ENCODE results near the gene RYR2.

The RYR2 gene

GRCh38 chr1:237509748-237510147 lies 467.8 kb downstream of the RYR2 start:
- TF ChIP-seq CTCF (IDR thresholded peaks at IDR 0.05; ENCODE audit: extremely low read depth, insufficient read depth, missing control alignments): no peak
- DNase-seq (ENCODE audit: low spot score): no peak
- in situ Hi-C loops (cut with MboI; ENCODE audit: low pct_unique_long_range_greater_than_20kb, low sequenced_read_pairs, unreplicated experiment): no loop called here

DNA sequence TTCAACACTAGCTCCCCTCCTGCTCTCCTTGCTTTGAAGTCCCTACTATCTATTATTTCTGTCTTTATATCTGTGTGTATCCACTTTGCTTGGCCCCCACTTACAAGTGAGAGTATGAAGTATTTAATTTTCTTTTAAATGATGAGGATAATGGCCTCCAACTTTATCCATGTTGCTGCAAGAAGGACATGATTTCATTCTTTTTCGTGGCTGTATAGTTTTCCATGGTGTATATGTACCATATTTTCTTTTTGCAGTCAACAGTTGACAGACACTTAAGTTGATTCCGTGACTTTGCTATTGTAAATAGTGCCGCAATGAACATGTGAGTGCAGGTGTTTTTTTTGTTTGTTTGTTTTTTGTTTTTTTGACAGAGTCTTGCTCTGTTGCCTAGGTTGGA lies 483.1 kb downstream of the RYR2 start:
- no peak for TF ChIP-seq CTCF (IDR thresholded peaks at IDR 0.05; ENCODE audit: extremely low read depth, insufficient read depth, missing control alignments)
- in situ Hi-C loops (cut with MboI; ENCODE audit: low pct_unique_long_range_greater_than_20kb, low sequenced_read_pairs, unreplicated experiment): no loop called here
- DNase-seq (ENCODE audit: low spot score): no peak

DNA sequence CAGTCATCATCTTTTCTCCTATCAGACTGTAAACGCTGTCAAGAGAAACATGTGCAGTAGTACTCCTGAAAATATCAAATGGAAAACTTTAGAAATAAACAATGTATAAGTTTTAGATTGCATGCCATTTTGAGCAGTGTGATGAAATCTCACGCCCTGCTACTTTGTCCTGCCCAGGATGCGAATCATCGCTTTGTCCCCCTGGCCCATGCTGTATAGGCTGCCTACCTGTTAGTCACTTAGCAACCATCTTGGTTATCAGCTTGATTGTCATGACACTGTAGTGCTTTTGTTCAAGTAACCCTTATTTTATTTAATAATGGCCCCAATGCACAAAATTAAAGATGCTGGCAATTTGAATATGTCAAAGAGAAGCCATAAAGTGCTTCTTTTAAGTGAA lies 485.8 kb downstream of the RYR2 start:
- in situ Hi-C loops (cut with MboI; ENCODE audit: low pct_unique_long_range_greater_than_20kb, low sequenced_read_pairs, unreplicated experiment): no loop called here
- no peak for TF ChIP-seq CTCF (IDR thresholded peaks at IDR 0.05; ENCODE audit: extremely low read depth, insufficient read depth, missing control alignments)
- DNase-seq (ENCODE audit: low spot score): no peak

DNA sequence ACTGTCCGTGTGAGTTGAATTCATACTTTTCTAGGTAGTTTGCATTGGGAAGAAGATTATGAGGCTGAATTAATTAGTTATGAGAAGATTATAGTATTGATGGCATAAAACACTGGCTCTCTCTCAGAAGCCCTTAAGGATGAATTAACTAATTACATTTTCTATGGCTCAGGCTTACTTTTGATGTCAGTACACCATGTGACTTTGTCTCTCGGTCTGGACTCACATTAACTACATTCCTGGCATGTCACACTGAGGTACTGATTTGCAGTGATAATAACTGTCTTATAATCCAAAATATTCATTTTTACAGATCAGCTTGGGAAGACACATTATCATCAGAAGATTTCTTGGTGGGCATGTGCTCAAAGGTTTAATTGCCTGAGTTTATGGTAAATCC lies 486.6 kb downstream of the RYR2 start:
- no peak for TF ChIP-seq CTCF (IDR thresholded peaks at IDR 0.05; ENCODE audit: extremely low read depth, insufficient read depth, missing control alignments)

DNA sequence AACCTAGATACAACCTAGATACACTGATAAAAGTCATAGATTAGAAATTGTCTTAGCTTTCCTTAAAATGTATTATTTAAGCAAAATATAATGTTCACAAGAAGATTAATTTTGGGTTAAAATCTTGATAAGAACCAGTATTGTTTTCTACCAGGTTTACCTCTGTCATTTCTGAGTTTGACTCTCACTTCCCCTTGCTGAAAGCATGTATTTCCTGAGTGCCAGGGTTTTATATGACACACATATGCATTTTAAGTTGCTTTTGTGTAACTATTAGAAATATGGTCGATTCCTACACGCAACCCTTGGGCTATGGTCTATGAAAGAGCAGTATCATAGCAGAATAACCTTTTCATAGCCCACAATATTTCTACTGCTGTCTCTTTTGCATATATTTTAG lies 497.1 kb downstream of the RYR2 start:
- TF ChIP-seq CTCF (IDR thresholded peaks at IDR 0.05; ENCODE audit: extremely low read depth, insufficient read depth, missing control alignments): no peak
- in situ Hi-C loops (cut with MboI; ENCODE audit: low pct_unique_long_range_greater_than_20kb, low sequenced_read_pairs, unreplicated experiment): no loop called here
- DNase-seq (ENCODE audit: low spot score): no peak

More for the DNA sequence above, 486.6 kb downstream of the RYR2 start:
- DNase-seq (ENCODE audit: low spot score): no peak
- in situ Hi-C loops (cut with MboI; ENCODE audit: low pct_unique_long_range_greater_than_20kb, low sequenced_read_pairs, unreplicated experiment): no loop called here

DNA sequence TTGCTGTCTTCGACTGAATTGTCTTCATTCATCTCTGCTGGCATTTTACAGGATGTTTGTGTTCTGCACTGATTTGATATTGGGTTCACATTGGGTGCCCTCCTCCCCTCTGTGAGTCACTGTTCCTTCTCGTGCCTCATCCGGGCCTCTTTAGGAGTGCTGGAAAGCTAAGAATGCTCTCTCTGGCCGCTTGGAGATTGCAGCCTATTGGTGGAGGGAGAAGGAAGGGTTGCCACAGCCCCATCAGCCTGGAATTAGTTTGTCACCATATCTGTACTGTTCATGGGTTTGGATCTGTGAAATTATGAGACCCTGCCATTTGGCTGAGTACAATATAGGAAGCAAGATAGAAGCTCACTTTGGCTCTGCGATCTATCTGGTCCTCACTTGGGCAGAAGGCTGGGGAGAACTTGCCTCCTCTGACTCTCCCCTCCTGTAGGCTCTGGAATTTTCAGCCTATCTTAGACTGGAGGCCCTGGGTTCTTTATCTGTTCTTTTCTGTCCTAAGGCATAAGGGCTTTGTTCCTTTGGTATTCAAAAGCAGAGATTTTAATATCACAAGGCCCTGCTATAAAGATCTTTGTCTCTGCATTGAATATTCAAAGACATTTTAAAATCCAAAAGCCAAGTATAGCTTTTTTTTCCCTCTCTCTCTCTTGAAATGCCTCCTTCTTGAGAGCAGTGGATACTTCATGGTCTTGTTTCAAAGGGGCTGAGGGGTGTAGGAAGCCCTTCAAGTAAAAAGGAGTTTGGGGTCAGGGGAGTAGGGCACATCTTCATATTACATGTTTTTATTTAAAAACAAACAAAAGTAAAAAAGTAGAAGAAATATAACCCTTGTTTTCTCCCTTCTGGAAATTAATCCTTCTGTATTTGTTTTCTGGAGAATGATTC lies 500.8 kb downstream of the RYR2 start:
- in situ Hi-C loops (cut with MboI; ENCODE audit: low pct_unique_long_range_greater_than_20kb, low sequenced_read_pairs, unreplicated experiment): no loop called here
- no peak for TF ChIP-seq CTCF (IDR thresholded peaks at IDR 0.05; ENCODE audit: extremely low read depth, insufficient read depth, missing control alignments)
- DNase-seq (ENCODE audit: low spot score): no peak
